PC-3 (cell line): ENCODE data around the gene RGS3. TPM values are rescaled to one million over a fixed set of nuclear protein-coding genes. Genes with fewer than 3 reads are reported as not detected.

Source experiments
- ATAC-seq: fragments of 200-7000 bp; cut with Tn5 transposase; 2 replicates; pipeline ENCODE4 v1.9.1; 2020; ENCODE audit warnings: mild to moderate bottlenecking, moderate library complexity
- BruUV-seq: library from RNA; stranded (reverse); fragments of 400-500 nt; replicated peaks from 2 replicates; lab custom pipeline; 2021; lab: Mats Ljungman, UMichigan
- CTCF ChIA-PET: fragments of 300-600 bp; sonication (Branson Sonifier 250); formaldehyde crosslinking; loops from one replicate; lab custom pipeline; 2022; ENCODE audit warnings: antibody characterized with exemption; lab: Charles Lee
- POLR2A ChIA-PET: fragments of 300-600 bp; sonication (Branson Sonifier 250); formaldehyde crosslinking; loops from one replicate; lab custom pipeline; 2022; ENCODE audit warnings: antibody characterized with exemption; ENCODE audit not compliant: unreplicated experiment; lab: Charles Lee
- DNase-seq: peaks from one replicate; pipeline ENCODE4 v3.0.0-alpha.2; 2015
- H2AFZ ChIP-seq: fragments of 300-600 bp; sonication (generic); 2 replicates; pipeline ENCODE4 v1.6.0; 2016; ENCODE audit warnings: antibody characterized with exemption, low read length
- H3F3A ChIP-seq: fragments of 300-600 bp; sonication (generic); one replicate; pipeline ENCODE4 v1.6.0; 2017; ENCODE audit warnings: antibody characterized with exemption, low read length, control low read depth, mild to moderate bottlenecking; ENCODE audit not compliant: unreplicated experiment
- H3K27ac ChIP-seq: fragments of 300-600 bp; sonication (generic); 2 replicates; pipeline ENCODE4 v1.5.1; 2016; ENCODE audit warnings: mild to moderate bottlenecking, low read length
- H3K27me3 ChIP-seq: fragments of 300-600 bp; sonication (generic); 2 replicates; pipeline ENCODE4 v1.6.1; 2016; ENCODE audit warnings: low read length, mixed read lengths
- H3K36me3 ChIP-seq: fragments of 300-600 bp; sonication (generic); 2 replicates; pipeline ENCODE4 v1.6.1; 2016; ENCODE audit warnings: low read depth, mixed run types, low read length, mixed read lengths
- H3K4me1 ChIP-seq: fragments of 300-600 bp; sonication (generic); 2 replicates; pipeline ENCODE4 v1.5.1; 2016; ENCODE audit warnings: low read length; ENCODE audit not compliant: insufficient read depth
- H3K4me2 ChIP-seq: fragments of 300-600 bp; sonication (generic); 2 replicates; pipeline ENCODE4 v1.6.0; 2016; ENCODE audit warnings: low read length
- H3K4me3 ChIP-seq: fragments of 300-600 bp; sonication (generic); 2 replicates; pipeline ENCODE4 v1.5.1; 2016; ENCODE audit warnings: mild to moderate bottlenecking, low read length, mixed read lengths
- H3K79me2 ChIP-seq: fragments of 300-600 bp; sonication (generic); 2 replicates; pipeline ENCODE4 v1.6.1; 2017; ENCODE audit warnings: low read length, mixed read lengths
- H3K9ac ChIP-seq: fragments of 300-600 bp; sonication (generic); 2 replicates; pipeline ENCODE4 v1.6.0; 2016; ENCODE audit warnings: mild to moderate bottlenecking, low read length
- H3K9me2 ChIP-seq: fragments of 300-600 bp; sonication (generic); replicated peaks from 2 replicates; pipeline ENCODE4 v1.6.1; 2016; ENCODE audit warnings: mixed run types, low read length, mixed read lengths
- H3K9me3 ChIP-seq: fragments of 300-600 bp; sonication (generic); 2 replicates; pipeline ENCODE4 v1.6.1; 2016; ENCODE audit warnings: low read length, mixed read lengths
- H4K20me1 ChIP-seq: fragments of 300-600 bp; sonication (generic); 2 replicates; pipeline ENCODE4 v1.6.1; 2016; ENCODE audit warnings: low read length, mixed read lengths
- CTCF ChIP-seq: fragments of 300-600 bp; sonication (generic); conservative IDR thresholded peaks from 2 replicates; pipeline ENCODE4 v1.5.1; 2017; ENCODE audit warnings: antibody characterized with exemption, low read depth, mild to moderate bottlenecking, low read length
- EZH2 ChIP-seq: fragments of 300-600 bp; sonication (generic); IDR thresholded peaks from one replicate; pipeline ENCODE4 v1.6.1; 2017; ENCODE audit warnings: antibody characterized with exemption, mild to moderate bottlenecking, low read length; ENCODE audit not compliant: unreplicated experiment
- EZH2phosphoT487 ChIP-seq: fragments of 300-600 bp; sonication (generic); IDR thresholded peaks from 2 replicates; pipeline ENCODE4 v1.6.1; 2018; ENCODE audit warnings: mild to moderate bottlenecking, antibody characterized with exemption, low read length, borderline replicate concordance
- intact Hi-C: fragments of 100-400 bp; cut with micrococcal nuclease; formaldehyde crosslinking; loops from 2 replicates; pipeline ENCODE4 v1.9.0; 2023
- total RNA-seq: library from RNA; depleted of rRNA; stranded (reverse); fragments of >200 nt; gene quantifications from 2 replicates; pipeline ENCODE4 v1.2.3, GENCODE V29; 2014

RGS3 gene
- total RNA-seq, 1 experiment from 2014 or later, result 26.3 TPM

- Histone ChIP-seq H3K27me3 (no peaks in the 10 kb centered on the region), H2AFZ (no peak overlapping the region), H4K20me1 (no peaks in the 10 kb centered on the region), H3K9ac (no peak overlapping the region), H3K27ac (no peak overlapping the region), H3K36me3 (no peaks in the 10 kb centered on the region; the same call in 1 of the 2 replicates), H3K4me1 (no peaks in the 10 kb centered on the region), H3K4me3 (no peak overlapping the region), H3K9me2 (no peaks in the 10 kb centered on the region), H3K4me2 (no peak overlapping the region), H3K79me2 (no peaks in the 10 kb centered on the region), H3K9me3 (no peaks in the 10 kb centered on the region), H3F3A (no peaks in the 10 kb centered on the region)
- ChIA-PET CTCF (no interaction called here), POLR2A (no interaction called here)
- no peak for TF ChIP-seq EZH2
- TF ChIP-seq CTCF, result no peak
- no peak for TF ChIP-seq EZH2phosphoT487
- DNase-seq (no peak), ATAC-seq (no peak)
- no TSS peak for BruUV-seq
- intact Hi-C loops, result no loop called here
Measured at GRCh38 chr9:113526841-113527240, 63.3 kb downstream of the RGS3 start.

- ChIA-PET POLR2A (no interaction called here), CTCF (no interaction called here)
- Histone ChIP-seq H3K4me2 (no peak overlapping the region), H3K4me1 (no peaks in the 10 kb centered on the region), H3K9ac (no peak overlapping the region), H3K9me2 (no peaks in the 10 kb centered on the region), H3K27me3 (no peaks in the 10 kb centered on the region), H3K4me3 (no peak overlapping the region), H2AFZ (no peak overlapping the region), H4K20me1 (no peaks in the 10 kb centered on the region), H3K36me3 (no peaks in the 10 kb centered on the region; the same call in 1 of the 2 replicates), H3K79me2 (no peaks in the 10 kb centered on the region), H3K9me3 (no peaks in the 10 kb centered on the region), H3K27ac (no peak overlapping the region), H3F3A (no peaks in the 10 kb centered on the region)
- DNase-seq (no peak), ATAC-seq (0 out of 2 replicates have a peak, but pooled peaks have one; percentile 18)
- intact Hi-C loops, result no loop called here
- no TSS peak for BruUV-seq
- TF ChIP-seq EZH2phosphoT487 (no peak), EZH2 (no peak), CTCF (no peak)
Measured at GRCh38 chr9:113528088-113528487, 64.6 kb downstream of the RGS3 start.

GRCh38 chr9:113528811-113529210, 65.3 kb downstream of the RGS3 start:
- ATAC-seq, result no peak
- H2AFZ ChIP-seq, result no peak overlapping the region
- no peaks in the 10 kb centered on the region for H3K9me2 ChIP-seq
- no peaks in the 10 kb centered on the region for H3K4me1 ChIP-seq
- H3K27me3 ChIP-seq, result no peaks in the 10 kb centered on the region
- DNase-seq, result no peak
- ChIA-PET POLR2A (no interaction called here), CTCF (no interaction called here)
- no peak for TF ChIP-seq EZH2
- TF ChIP-seq EZH2phosphoT487, result no peak
- TF ChIP-seq CTCF, result no peak
- H3F3A ChIP-seq, result no peaks in the 10 kb centered on the region
- no peaks in the 10 kb centered on the region; the same call in 1 of the 2 replicates for H3K36me3 ChIP-seq
- H3K9ac ChIP-seq, result no peak overlapping the region
- no peak overlapping the region for H3K4me2 ChIP-seq
- H4K20me1 ChIP-seq, result no peaks in the 10 kb centered on the region
- no peaks in the 10 kb centered on the region for H3K79me2 ChIP-seq
- intact Hi-C loops, result no loop called here
- no peaks in the 10 kb centered on the region for H3K9me3 ChIP-seq
- H3K27ac ChIP-seq, result no peak overlapping the region
- no TSS peak for BruUV-seq
- H3K4me3 ChIP-seq, result no peak overlapping the region
